Pancreas (tissue), 10 donors: Measurements from ENCODE around the gene DYRK1A. TPM values are rescaled to one million over a fixed set of nuclear protein-coding genes. Genes with fewer than 3 reads are reported as not detected.

Experiments used
- ATAC-seq, 4 donors: fragments of 200-7000 bp; cut with Tn5 transposase; one replicate each; pipeline versions ENCODE4 v1.8.0 to v1.9.1; 2020; ENCODE audit warnings: mild to moderate bottlenecking in 4 of 4, moderate library complexity in 4 of 4
- DNase-seq, 6 donors: peaks; one replicate each; pipeline ENCODE4 v3.0.0-alpha.2; 2020
- FAIRE-seq: peaks from 2 replicates; lab custom pipeline; 2012; peaks lifted over from hg19 to GRCh38; lab: Jason Lieb, UNC
- H3K27ac ChIP-seq, 4 donors: fragments of 200-600 bp; sonication (generic); 1 replicate in 3 of 4; 2 replicates in 1 of 4; pipeline versions ENCODE4 v1.5.0 to v1.8.0; 2020
- H3K27me3 ChIP-seq, 4 donors: fragments of 200-600 bp; one replicate each; pipeline ENCODE4 v1.8.0; 2021
- H3K36me3 ChIP-seq, 3 donors: fragments of 200-600 bp; sonication (generic) in 1 of 3; one replicate each; pipeline versions ENCODE4 v1.5.0 to v1.8.0; 2020 to 2021
- H3K4me1 ChIP-seq, 3 donors: fragments of 200-600 bp; one replicate each; pipeline ENCODE4 v1.8.0; 2021
- H3K4me3 ChIP-seq, 4 donors: fragments of 200-600 bp; sonication (generic) in 2 of 4; one replicate each; pipeline versions ENCODE4 v1.5.0 to v1.8.0; 2020 to 2021
- H3K9me3 ChIP-seq, 4 donors: fragments of 200-600 bp; one replicate each; pipeline ENCODE4 v1.8.0; 2021
- CTCF ChIP-seq, 4 donors: fragments of 200-600 bp; sonication (generic) in 3 of 4; IDR thresholded peaks; one replicate each; pipeline versions ENCODE4 v1.5.0 to v1.8.0; 2021; ENCODE audit warnings: antibody characterized with exemption in 4 of 4
- WGBS, 2 donors: extraction: QIAGEN DNeasy Blood & Tissue Kit; methylation state at CpG; one replicate each; pipeline ENCODE4 v1.1.7; 2013; 5-methylcytosine and 5-hydroxymethylcytosine counted together
- intact Hi-C, 3 donors: fragments of 100-400 bp; cut with DNase I; formaldehyde crosslinking; loops; one replicate each; pipeline versions ENCODE4 v1.11.1 to v1.14.2; 2022
- polyA plus RNA-seq, 2 donors: library from polyadenylated mRNA; stranded (reverse); fragments of 200-250 nt; gene quantifications; one replicate each; pipeline ENCODE4 v1.2.3, GENCODE V29; 2013
- total RNA-seq, 6 donors: library from RNA; stranded (reverse); fragmentation: NEBNext Ultra II Directional in 4 of 6; extraction: Animal tissue kit (Norgen Biotek cat#: 25700) in 4 of 6; gene quantifications; one replicate each; pipeline versions ENCODE4 v1.2.1 to v1.2.4, GENCODE V29; 2021 to 2023
- donor health status: healthy with polysubstance abuse.
- donor health status: DM: no; HTN: no; CAD: no; lungs with moderate emphysema.
- donor health status: DM: no; HTN: no; CAD: no.
- donor health status: control.
- donor health status: control.
- donor health status: Bipolar disorder and iron deficiency.
- donor health status: DM: yes; HTN: yes; CAD: no.
- donor health status: DM: no; HTN: no; CAD: no.
- donor health status: DM: no; HTN: no; CAD: no.
- donor health status: DM: yes; HTN: yes; CAD: no.

The DYRK1A gene
- total and polyA plus RNA-seq, 8 donors: 10.4 to 37.9 (median 22.3) TPM

DNA sequence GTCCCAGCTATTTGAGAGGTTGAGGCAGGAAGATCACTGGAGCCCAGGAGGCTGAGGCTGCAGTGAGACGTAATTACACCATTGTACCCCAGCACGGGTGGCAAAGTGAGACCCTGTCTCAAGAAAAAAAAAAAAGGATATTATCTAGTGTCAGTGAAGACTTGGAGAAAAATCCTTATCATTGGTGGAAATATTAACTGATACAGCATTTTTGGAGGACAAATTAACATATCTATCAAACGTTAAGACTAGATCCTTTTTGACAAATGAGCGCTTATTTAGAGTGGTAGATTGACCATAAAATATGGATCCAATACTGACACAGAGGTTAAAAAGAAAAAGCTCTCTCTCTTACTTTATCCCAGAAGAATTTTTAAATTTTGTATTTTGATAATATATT, 35.2 kb upstream of the DYRK1A start:
- Histone ChIP-seq H3K4me1 (no peaks in the 10 kb centered on the region), H3K27me3 (no peaks in the 10 kb centered on the region), H3K4me3 (no peak overlapping the region), H3K9me3 (no peaks in the 10 kb centered on the region), H3K27ac (no peak overlapping the region), H3K36me3 (no peaks in the 10 kb centered on the region)
- TF ChIP-seq CTCF (IDR thresholded peaks at IDR 0.05): no peak
- FAIRE-seq (no peak), DNase-seq (no peak), ATAC-seq (no peak)
- intact Hi-C loops: no loop called here
- 67 to 71% methylated on average over 4 of the region's 4 CpGs for WGBS, 2 donors

- intact Hi-C loops: no loop called here
- no peak for DNase-seq
- H3K36me3 ChIP-seq: no peaks in the 10 kb centered on the region
- H3K27me3 ChIP-seq: no peaks in the 10 kb centered on the region
- no peak for ATAC-seq
- 77 to 91% methylated on average over 5 of the region's 5 CpGs for WGBS, 2 donors
- H3K27ac ChIP-seq: no peak overlapping the region
- H3K4me1 ChIP-seq: peaks cover 0 to 19% (median 10%) of the 10 kb centered on the region in 3 donors
- no peaks in the 10 kb centered on the region for H3K9me3 ChIP-seq
- no peak for TF ChIP-seq CTCF (IDR thresholded peaks at IDR 0.05)
- no peak overlapping the region for H3K4me3 ChIP-seq
- no peak for FAIRE-seq
These were observed 31.5 kb upstream of the DYRK1A start for GRCh38 chr21:37335053-37335452.

- intact Hi-C loops: no loop called here
- no peaks in the 10 kb centered on the region for H3K9me3 ChIP-seq
- no peak for TF ChIP-seq CTCF (IDR thresholded peaks at IDR 0.05)
- no peaks in the 10 kb centered on the region for H3K27me3 ChIP-seq
- no peak for ATAC-seq
- DNase-seq: no peak
- peaks cover 0 to 19% (median 10%) of the 10 kb centered on the region in 3 donors for H3K4me1 ChIP-seq
- 90 to 96% methylated on average over 4 of the region's 4 CpGs for WGBS, 2 donors
- H3K27ac ChIP-seq: no peak overlapping the region
- H3K36me3 ChIP-seq: no peaks in the 10 kb centered on the region
- H3K4me3 ChIP-seq: no peak overlapping the region
- no peak for FAIRE-seq
These were observed 29.4 kb upstream of the DYRK1A start for GRCh38 chr21:37337179-37337578.

- H3K27me3 ChIP-seq: no peaks in the 10 kb centered on the region
- no peaks in the 10 kb centered on the region for H3K36me3 ChIP-seq
- no peak for FAIRE-seq
- no peak for ATAC-seq
- no peak overlapping the region for H3K27ac ChIP-seq
- intact Hi-C loops: no loop called here
- no peak for TF ChIP-seq CTCF (IDR thresholded peaks at IDR 0.05)
- H3K9me3 ChIP-seq: no peaks in the 10 kb centered on the region
- H3K4me3 ChIP-seq: no peak overlapping the region
- 91 to 95% methylated on average over 2 of the region's 2 CpGs for WGBS, 2 donors
- H3K4me1 ChIP-seq: peaks cover 0 to 19% (median 10%) of the 10 kb centered on the region in 3 donors
- DNase-seq: no peak
These were observed 28.7 kb upstream of the DYRK1A start for GRCh38 chr21:37337831-37338230.

DNA sequence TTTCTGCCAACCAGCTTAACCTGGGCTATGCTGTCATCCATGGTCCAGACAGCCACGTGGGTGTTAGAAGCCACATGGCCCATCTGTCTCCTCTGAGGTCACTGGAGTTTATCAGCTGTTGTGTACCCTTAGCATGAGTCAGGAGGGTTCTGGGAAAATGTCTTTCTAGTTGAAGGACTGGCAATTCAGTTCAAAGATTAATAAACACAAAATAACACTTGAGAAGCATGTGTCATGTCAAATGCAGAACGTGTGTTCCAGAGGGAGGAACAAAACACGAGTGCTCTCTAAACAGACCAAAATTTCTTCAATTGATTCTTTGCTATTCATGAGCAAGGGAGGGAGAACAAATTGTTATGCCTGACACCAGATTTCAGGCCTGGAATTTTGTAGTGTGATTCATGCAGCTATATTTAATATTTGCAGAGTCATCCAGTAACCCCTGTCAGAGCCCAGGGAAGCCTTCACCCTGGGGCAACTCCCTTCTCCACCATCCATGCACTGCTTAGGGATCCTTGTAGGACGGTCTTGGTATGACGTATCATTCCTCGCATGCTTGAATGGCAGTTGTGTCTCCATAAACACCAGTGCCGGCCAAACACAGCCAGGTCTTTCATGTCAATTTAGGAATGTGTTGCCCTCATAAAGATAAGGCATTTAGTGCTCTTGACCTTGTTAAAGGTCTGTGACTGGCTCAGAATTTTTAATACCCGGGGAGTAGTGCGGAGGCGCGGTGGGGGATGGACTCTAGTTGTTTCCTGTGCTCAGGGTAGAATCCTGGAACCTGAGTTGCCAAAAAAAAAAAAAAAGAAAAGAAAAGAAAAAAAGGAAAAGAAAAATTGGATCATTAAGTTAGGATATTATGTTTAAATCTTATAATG, 27.7 kb upstream of the DYRK1A start:
- DNase-seq (peak in 3 of 6 donors; percentile 10 to 52 (median 38)), FAIRE-seq (no peak), ATAC-seq (peak; percentile 76 to 96 (median 92))
- no peak overlapping the region for H3K4me3 ChIP-seq
- H3K27ac ChIP-seq: peak overlapping the region in 2 of 4 donors; percentile 46 to 62
- intact Hi-C loops: no loop called here
- no peaks in the 10 kb centered on the region for H3K36me3 ChIP-seq
- H3K9me3 ChIP-seq: no peaks in the 10 kb centered on the region
- H3K27me3 ChIP-seq: no peaks in the 10 kb centered on the region
- no peak for TF ChIP-seq CTCF (IDR thresholded peaks at IDR 0.05)
- peaks cover 0 to 19% (median 10%) of the 10 kb centered on the region in 3 donors for H3K4me1 ChIP-seq
- 38 to 40% methylated on average over 11 of the region's 11 CpGs for WGBS, 2 donors
